Dendritic cell treated with granulocyte-macrophage colony-stimulating factor and Interleukin-4, amounts not matched to agents 40 ng/mL and 50 ng/mL, for 4 days (primary cell): ENCODE data around the gene RBBP5.
A peak's percentile ranks its signal among the peaks of the same experiment; 100 is the strongest.

Source experiments
- H3K27ac Mint-ChIP-seq: one replicate; pipeline ENCODE4 v1.8.0; 2022; ENCODE audit warnings: mild to moderate bottlenecking, mixed read lengths
- H3K27me3 Mint-ChIP-seq: one replicate; pipeline ENCODE4 v1.8.0; 2022; ENCODE audit warnings: mild to moderate bottlenecking, mixed read lengths
- H3K36me3 Mint-ChIP-seq: one replicate; pipeline ENCODE4 v1.8.0; 2022; ENCODE audit warnings: low read depth, mixed read lengths
- H3K4me1 Mint-ChIP-seq: one replicate; pipeline ENCODE4 v1.8.0; 2022; ENCODE audit warnings: low read depth, mixed read lengths
- H3K4me3 Mint-ChIP-seq: one replicate; pipeline ENCODE4 v1.8.0; 2022; ENCODE audit warnings: mild to moderate bottlenecking, moderate library complexity, mixed read lengths
- H3K9me3 Mint-ChIP-seq: one replicate; pipeline ENCODE4 v1.8.0; 2022; ENCODE audit warnings: mixed read lengths
- intact Hi-C: fragments of 100-400 bp; cut with micrococcal nuclease; formaldehyde crosslinking; loops from one replicate; pipeline ENCODE4 v1.15.0; 2022

The RBBP5 gene

DNA sequence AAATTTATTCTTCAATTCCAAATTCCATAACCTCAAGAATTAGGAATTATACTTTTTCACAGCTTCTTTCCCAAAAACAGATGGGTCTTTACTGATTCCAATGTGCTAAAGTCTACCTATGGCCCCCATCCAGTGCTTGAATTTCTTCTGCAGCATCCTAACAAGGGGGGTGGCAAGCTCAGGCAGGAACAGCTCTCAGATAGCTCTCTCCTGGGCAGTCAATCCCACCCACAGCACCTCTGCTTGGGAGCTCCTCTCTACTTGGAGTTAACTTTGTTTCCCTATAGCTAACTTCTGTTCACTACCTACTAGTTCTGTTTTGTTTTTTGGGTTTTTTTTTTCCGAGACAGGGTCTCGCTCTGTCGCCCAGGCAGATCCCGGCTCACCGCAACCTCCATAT, 12.1 kb downstream of the RBBP5 start:
- intact Hi-C loops: no loop called here
- Mint-ChIP-seq H3K27me3 (no peaks in the 10 kb centered on the region), H3K27ac (no peak overlapping the region), H3K9me3 (no peaks in the 10 kb centered on the region), H3K36me3 (peaks cover 86% of the 10 kb centered on the region), H3K4me1 (peaks cover 7% of the 10 kb centered on the region), H3K4me3 (no peak overlapping the region)

DNA sequence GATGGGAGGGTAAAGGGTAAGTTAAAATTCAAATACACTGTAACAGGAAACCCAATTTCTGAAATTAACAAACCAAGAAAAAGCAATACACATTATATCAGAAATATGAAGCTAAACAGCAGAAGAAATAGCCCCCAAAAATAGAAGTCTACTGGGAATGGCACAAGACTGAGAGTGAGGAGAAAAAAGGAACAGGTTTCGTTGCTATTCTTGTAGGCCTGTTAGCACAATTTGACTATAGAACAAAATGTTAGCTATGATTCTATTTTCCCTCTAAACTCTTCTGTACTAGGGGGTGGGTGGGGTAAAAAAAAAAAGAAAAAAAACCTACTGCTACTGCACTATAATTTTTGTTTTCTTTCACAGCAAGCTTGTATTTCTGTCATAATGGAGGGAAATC, 12.5 kb downstream of the RBBP5 start:
- Mint-ChIP-seq H3K27me3 (no peaks in the 10 kb centered on the region), H3K36me3 (peaks cover 88% of the 10 kb centered on the region), H3K4me3 (no peak overlapping the region), H3K4me1 (peaks cover 7% of the 10 kb centered on the region), H3K27ac (no peak overlapping the region), H3K9me3 (no peaks in the 10 kb centered on the region)
- intact Hi-C loops: no loop called here

GRCh38 chr1:205108464-205108863, 13.3 kb downstream of the RBBP5 start:
- peaks cover 7% of the 10 kb centered on the region for H3K4me1 Mint-ChIP-seq
- intact Hi-C loops: no loop called here
- no peak overlapping the region for H3K27ac Mint-ChIP-seq
- no peak overlapping the region for H3K4me3 Mint-ChIP-seq
- H3K36me3 Mint-ChIP-seq: peaks cover 88% of the 10 kb centered on the region
- H3K27me3 Mint-ChIP-seq: no peaks in the 10 kb centered on the region
- H3K9me3 Mint-ChIP-seq: no peaks in the 10 kb centered on the region

- intact Hi-C loops: no loop called here
- Mint-ChIP-seq H3K27me3 (no peaks in the 10 kb centered on the region), H3K4me1 (peaks cover 7% of the 10 kb centered on the region), H3K27ac (no peak overlapping the region), H3K4me3 (no peak overlapping the region), H3K36me3 (peaks cover 93% of the 10 kb centered on the region), H3K9me3 (no peaks in the 10 kb centered on the region)
Observed at GRCh38 chr1:205107327-205107726, 14.5 kb downstream of the RBBP5 start.

DNA sequence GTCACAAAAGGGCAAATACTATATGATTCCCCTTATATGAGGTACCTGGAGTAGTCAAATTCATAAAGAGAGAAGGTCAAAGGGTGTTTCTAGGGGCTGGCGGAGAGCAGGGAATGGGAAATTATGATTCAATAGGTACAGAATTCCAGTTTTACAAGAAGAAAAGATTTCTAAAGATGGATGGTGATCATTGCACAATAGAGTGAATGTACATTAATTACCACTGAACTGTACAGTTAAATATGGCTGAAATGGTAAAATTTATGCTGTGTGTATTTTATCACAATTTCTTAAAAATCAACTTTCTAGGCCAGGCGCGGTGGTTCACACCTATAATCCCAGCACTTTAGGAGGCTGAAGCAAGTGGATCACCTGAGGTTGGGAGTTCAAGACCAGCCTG, 19.4 kb downstream of the RBBP5 start:
- Mint-ChIP-seq H3K4me1 (no peaks in the 10 kb centered on the region), H3K27me3 (no peaks in the 10 kb centered on the region), H3K9me3 (no peaks in the 10 kb centered on the region), H3K4me3 (no peak overlapping the region), H3K36me3 (peaks cover 100% of the 10 kb centered on the region), H3K27ac (no peak overlapping the region)
- intact Hi-C loops: no loop called here

GRCh38 chr1:205098242-205098641, 23.5 kb downstream of the RBBP5 start:
- intact Hi-C loops: no loop called here
- Mint-ChIP-seq H3K27ac (no peak overlapping the region), H3K4me1 (no peaks in the 10 kb centered on the region), H3K4me3 (no peak overlapping the region), H3K36me3 (peaks cover 100% of the 10 kb centered on the region), H3K27me3 (no peaks in the 10 kb centered on the region), H3K9me3 (no peaks in the 10 kb centered on the region)

GRCh38 chr1:205095422-205095821, 26.4 kb downstream of the RBBP5 start:
- Mint-ChIP-seq H3K36me3 (peaks cover 98% of the 10 kb centered on the region), H3K4me3 (no peak overlapping the region), H3K4me1 (no peaks in the 10 kb centered on the region), H3K27ac (no peak overlapping the region), H3K27me3 (no peaks in the 10 kb centered on the region), H3K9me3 (no peaks in the 10 kb centered on the region)
- intact Hi-C loops: no loop called here

DNA sequence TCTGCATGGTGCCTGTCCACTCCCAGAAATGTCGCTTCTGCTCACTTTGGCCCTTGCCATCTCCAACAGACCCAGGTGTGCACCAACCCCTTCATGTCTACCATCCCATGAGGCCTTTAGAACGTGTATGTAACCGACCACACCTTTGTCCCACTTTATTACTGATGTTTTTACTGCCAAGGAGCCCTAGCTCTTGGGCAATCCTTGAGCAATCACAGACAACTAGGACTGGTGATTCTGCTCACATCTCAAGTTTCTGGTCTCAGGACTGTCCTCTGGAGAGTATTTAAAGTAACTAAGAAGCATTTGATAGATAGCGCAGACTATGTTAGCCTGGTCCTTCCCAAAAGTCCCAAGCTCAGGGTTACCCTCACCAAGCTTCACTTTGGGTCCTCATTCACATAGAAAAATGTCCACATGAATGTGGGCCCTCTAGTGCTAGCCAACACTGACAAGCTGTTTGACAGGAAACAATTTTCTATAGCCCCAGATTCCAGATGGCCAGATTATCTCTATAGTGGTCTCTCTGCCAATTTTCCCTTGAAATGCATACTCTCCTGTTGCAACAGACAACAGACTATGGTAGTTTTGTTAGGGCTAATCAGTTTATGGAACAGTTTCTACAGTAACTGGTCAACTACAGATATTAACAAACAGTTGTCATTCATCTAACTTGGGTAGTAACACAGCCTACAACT, 30.6 kb downstream of the RBBP5 start:
- Mint-ChIP-seq H3K4me1 (no peaks in the 10 kb centered on the region), H3K9me3 (no peaks in the 10 kb centered on the region), H3K4me3 (no peak overlapping the region), H3K36me3 (peaks cover 97% of the 10 kb centered on the region), H3K27me3 (no peaks in the 10 kb centered on the region), H3K27ac (peak overlapping the region; percentile 43)
- intact Hi-C loops: no loop called here

DNA sequence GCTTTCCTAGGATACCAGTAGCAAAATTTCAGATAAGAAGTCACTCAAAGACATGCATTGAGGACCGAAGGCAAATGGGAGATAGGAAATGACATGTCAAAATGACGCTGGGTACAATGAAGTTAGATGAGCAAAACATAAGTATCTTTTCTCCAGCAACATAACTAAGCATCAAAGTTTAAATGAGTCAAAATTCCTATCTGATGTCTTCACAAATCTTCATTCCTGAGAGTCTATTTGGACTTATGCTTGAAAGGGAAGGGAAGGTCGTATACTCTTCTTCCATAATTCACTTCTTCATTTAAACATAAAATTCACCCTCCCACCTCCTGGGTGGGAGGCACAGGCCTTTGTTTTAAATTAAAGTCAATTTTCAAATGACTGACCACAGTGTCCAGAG, 33.4 kb downstream of the RBBP5 start:
- Mint-ChIP-seq H3K36me3 (peaks cover 97% of the 10 kb centered on the region), H3K9me3 (no peaks in the 10 kb centered on the region), H3K27ac (no peak overlapping the region), H3K4me3 (no peak overlapping the region), H3K27me3 (no peaks in the 10 kb centered on the region), H3K4me1 (no peaks in the 10 kb centered on the region)
- intact Hi-C loops: no loop called here

GRCh38 chr1:205084360-205084759, 37.4 kb downstream of the RBBP5 start, which contains the start of gene TMEM81:
TMEM81 (minus strand) TSS chr1:205084460; CDS start chr1:205084320, 140 bp downstream.
- intact Hi-C loops: no loop called here
- H3K27ac Mint-ChIP-seq: no peak within 1 kb of the TSS
- H3K27me3 Mint-ChIP-seq: no peaks in the 10 kb centered on the region
- no peak within 1 kb of the TSS for H3K4me3 Mint-ChIP-seq
- H3K9me3 Mint-ChIP-seq: no peaks in the 10 kb centered on the region
- no peaks in the 10 kb centered on the region for H3K4me1 Mint-ChIP-seq
- peaks cover 66% of the 10 kb centered on the region for H3K36me3 Mint-ChIP-seq

DNA sequence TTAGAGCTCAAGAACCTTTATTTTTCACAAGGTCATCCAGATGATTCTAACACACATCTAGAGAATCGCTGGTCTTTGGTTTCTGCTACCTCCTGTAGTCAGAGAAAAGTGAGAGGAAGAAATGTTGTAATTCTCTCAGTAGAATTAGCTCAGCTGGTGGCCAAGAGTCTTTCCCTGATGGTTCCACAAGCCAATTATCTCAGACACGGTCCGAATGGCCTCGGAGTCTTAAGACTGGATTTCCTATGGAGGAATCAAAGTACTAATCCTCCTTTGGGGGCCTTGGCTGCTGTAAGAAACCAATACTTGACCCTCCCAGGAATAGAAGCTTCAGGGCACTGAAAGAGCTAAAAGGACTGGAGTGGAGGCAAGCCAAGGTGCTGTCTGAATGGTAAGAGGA, 39.3 kb downstream of the RBBP5 start:
- H3K27ac Mint-ChIP-seq: no peak overlapping the region
- H3K9me3 Mint-ChIP-seq: no peaks in the 10 kb centered on the region
- no peak overlapping the region for H3K4me3 Mint-ChIP-seq
- H3K27me3 Mint-ChIP-seq: no peaks in the 10 kb centered on the region
- intact Hi-C loops: no loop called here
- peaks cover 47% of the 10 kb centered on the region for H3K36me3 Mint-ChIP-seq
- H3K4me1 Mint-ChIP-seq: no peaks in the 10 kb centered on the region

- no peak overlapping the region for H3K4me3 Mint-ChIP-seq
- no peaks in the 10 kb centered on the region for H3K4me1 Mint-ChIP-seq
- intact Hi-C loops: no loop called here
- H3K27me3 Mint-ChIP-seq: no peaks in the 10 kb centered on the region
- H3K36me3 Mint-ChIP-seq: peaks cover 4% of the 10 kb centered on the region
- H3K9me3 Mint-ChIP-seq: no peaks in the 10 kb centered on the region
- H3K27ac Mint-ChIP-seq: no peak overlapping the region
Observed at GRCh38 chr1:205077934-205078311, 43.9 kb downstream of the RBBP5 start.

DNA sequence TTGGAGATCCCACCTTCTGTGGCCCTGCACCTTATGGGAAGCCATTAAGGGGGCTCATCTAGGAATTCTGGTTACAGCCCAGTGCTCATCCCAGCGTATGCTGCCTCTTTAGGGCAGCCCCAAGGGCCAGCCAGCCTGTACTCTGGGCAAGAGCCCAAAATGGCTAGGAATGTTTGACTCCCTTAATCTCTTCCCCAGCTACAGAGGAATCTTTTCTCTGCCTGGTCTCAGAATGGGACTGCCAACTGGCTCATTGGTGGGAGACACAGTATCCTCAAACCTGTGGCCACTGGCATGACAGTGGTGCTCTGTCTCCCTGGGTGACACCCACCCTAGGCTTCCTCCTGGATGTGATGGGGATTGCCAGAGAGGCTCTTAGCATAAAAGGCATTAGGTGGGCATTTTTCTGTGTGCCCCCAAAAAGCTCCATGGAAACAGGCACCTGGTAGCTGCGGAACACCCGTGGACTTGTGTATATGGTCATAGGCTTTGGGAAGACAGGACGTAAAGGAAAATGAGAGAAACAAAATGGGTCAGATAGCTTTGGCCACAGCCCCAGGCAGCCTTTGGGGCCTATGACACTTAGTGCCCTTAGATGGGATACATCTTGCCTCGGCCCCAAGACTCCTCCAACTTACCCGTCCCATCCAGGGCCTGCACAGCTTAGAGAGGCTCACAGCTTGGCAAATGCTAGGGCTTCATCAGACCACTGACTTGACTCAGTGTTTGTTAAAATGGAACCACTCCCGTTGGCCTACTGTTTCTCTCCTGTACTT, 44.4 kb downstream of the RBBP5 start:
- Mint-ChIP-seq H3K4me3 (no peak overlapping the region), H3K9me3 (no peaks in the 10 kb centered on the region), H3K27ac (no peak overlapping the region), H3K27me3 (no peaks in the 10 kb centered on the region), H3K4me1 (no peaks in the 10 kb centered on the region), H3K36me3 (no peaks in the 10 kb centered on the region)
- intact Hi-C loops: no loop called here

DNA sequence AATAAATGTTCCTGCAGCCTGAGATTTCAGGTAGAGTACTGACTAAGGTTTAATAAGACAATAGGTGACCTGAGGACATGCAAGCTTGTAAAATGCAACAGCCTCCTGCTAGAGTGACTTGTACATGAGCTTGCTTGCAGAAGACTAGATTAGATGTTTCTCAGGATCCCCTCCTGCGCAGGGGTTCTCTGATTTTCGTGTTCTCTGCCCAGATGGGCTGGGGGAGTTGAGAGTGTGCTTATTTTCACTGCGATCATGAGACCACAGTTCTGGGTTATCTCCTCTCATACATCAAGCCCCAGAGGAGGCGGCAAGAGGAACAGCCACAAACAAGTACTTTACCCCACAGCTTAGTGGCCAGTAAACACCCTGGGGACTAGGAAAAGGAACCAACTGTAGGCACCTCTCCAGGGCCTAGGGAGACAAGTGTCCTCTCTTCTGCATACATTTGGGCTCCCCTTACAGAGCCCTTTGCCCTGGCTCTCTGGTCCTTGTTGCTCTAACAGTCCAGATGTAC, 45.5 kb downstream of the RBBP5 start:
- Mint-ChIP-seq H3K4me1 (no peaks in the 10 kb centered on the region), H3K27me3 (no peaks in the 10 kb centered on the region), H3K36me3 (no peaks in the 10 kb centered on the region), H3K9me3 (no peaks in the 10 kb centered on the region), H3K4me3 (no peak overlapping the region), H3K27ac (no peak overlapping the region)
- intact Hi-C loops: no loop called here
